ENCODE measurements around the gene BMAL1. TPM values are rescaled to one million over a fixed set of nuclear protein-coding genes. Genes with fewer than 3 reads are reported as not detected.
"Not testable (repeated sequence)": the region's sequence is repeated elsewhere in the genome, so short reads cannot be mapped to it uniquely, and the experiment has no call there.

BMAL1 gene
- total RNA-seq, 1 experiment from 2014 or later = not detected

- not testable (repeated sequence) for H3K27ac ChIP-seq (ENCODE audit: low read length)
Measured at GRCh38 chr11:13258061-13258460, 19.5 kb upstream of the BMAL1 start.

GRCh38 chr11:13258855-13259254 is 18.7 kb upstream of the BMAL1 start:
- no peak overlapping the region for H3K4me2 ChIP-seq (ENCODE audit: low read depth, low read length, poor library complexity, severe bottlenecking)
- no peaks in the 10 kb centered on the region for H3K4me1 ChIP-seq (ENCODE audit: low read length)
- H3K9me2 ChIP-seq (replicated peaks; ENCODE audit: insufficient read depth, low read length) = no peaks in the 10 kb centered on the region
- H3K79me2 ChIP-seq (ENCODE audit: low read length) = no peaks in the 10 kb centered on the region
- H4K20me1 ChIP-seq (ENCODE audit: insufficient read depth, low read depth, low read length) = no peaks in the 10 kb centered on the region
- no peak overlapping the region for H3K9ac ChIP-seq (ENCODE audit: low read length)
- H3K9me3 ChIP-seq (ENCODE audit: low read length) = no peaks in the 10 kb centered on the region
- no peak overlapping the region for H3K27ac ChIP-seq (ENCODE audit: low read length)
- H2AFZ ChIP-seq (ENCODE audit: low read length) = no peak overlapping the region
- H3K27me3 ChIP-seq (ENCODE audit: low read length) = no peaks in the 10 kb centered on the region
- H3K36me3 ChIP-seq (ENCODE audit: insufficient read depth, low read length) = no peaks in the 10 kb centered on the region
- DNase-seq = no peak
- H3K4me3 ChIP-seq (ENCODE audit: low read length) = no peak overlapping the region

More at GRCh38 chr11:13258061-13258460, 19.5 kb upstream of the BMAL1 start:
- H3K4me3 ChIP-seq (ENCODE audit: low read length); H3K9ac ChIP-seq (ENCODE audit: low read length); H4K20me1 ChIP-seq (ENCODE audit: insufficient read depth, low read depth, low read length); H3K4me1 ChIP-seq (ENCODE audit: low read length); H3K4me2 ChIP-seq (ENCODE audit: low read depth, low read length, poor library complexity, severe bottlenecking); H3K27me3 ChIP-seq (ENCODE audit: low read length); H3K79me2 ChIP-seq (ENCODE audit: low read length); H3K9me2 ChIP-seq (replicated peaks; ENCODE audit: insufficient read depth, low read length); H3K9me3 ChIP-seq (ENCODE audit: low read length); H2AFZ ChIP-seq (ENCODE audit: low read length); H3K36me3 ChIP-seq (ENCODE audit: insufficient read depth, low read length); DNase-seq: not testable (repeated sequence)

GRCh38 chr11:13259374-13259773 is 18.2 kb upstream of the BMAL1 start:
- no peak overlapping the region for H3K9ac ChIP-seq (ENCODE audit: low read length)
- H3K4me2 ChIP-seq (ENCODE audit: low read depth, low read length, poor library complexity, severe bottlenecking) = no peak overlapping the region
- no peaks in the 10 kb centered on the region for H3K9me2 ChIP-seq (replicated peaks; ENCODE audit: insufficient read depth, low read length)
- DNase-seq = no peak
- H3K9me3 ChIP-seq (ENCODE audit: low read length) = no peaks in the 10 kb centered on the region
- H4K20me1 ChIP-seq (ENCODE audit: insufficient read depth, low read depth, low read length) = no peaks in the 10 kb centered on the region
- H3K36me3 ChIP-seq (ENCODE audit: insufficient read depth, low read length) = no peaks in the 10 kb centered on the region
- H3K4me3 ChIP-seq (ENCODE audit: low read length) = no peak overlapping the region
- no peaks in the 10 kb centered on the region for H3K27me3 ChIP-seq (ENCODE audit: low read length)
- no peaks in the 10 kb centered on the region for H3K4me1 ChIP-seq (ENCODE audit: low read length)
- no peaks in the 10 kb centered on the region for H3K79me2 ChIP-seq (ENCODE audit: low read length)
- H2AFZ ChIP-seq (ENCODE audit: low read length) = no peak overlapping the region
- H3K27ac ChIP-seq (ENCODE audit: low read length) = no peak overlapping the region

- no peak overlapping the region for H3K4me2 ChIP-seq (ENCODE audit: low read depth, low read length, poor library complexity, severe bottlenecking)
- H3K79me2 ChIP-seq (ENCODE audit: low read length) = no peaks in the 10 kb centered on the region
- no peak overlapping the region for H2AFZ ChIP-seq (ENCODE audit: low read length)
- H4K20me1 ChIP-seq (ENCODE audit: insufficient read depth, low read depth, low read length) = no peaks in the 10 kb centered on the region
- no peaks in the 10 kb centered on the region for H3K36me3 ChIP-seq (ENCODE audit: insufficient read depth, low read length)
- no peak overlapping the region for H3K9ac ChIP-seq (ENCODE audit: low read length)
- no peaks in the 10 kb centered on the region for H3K27me3 ChIP-seq (ENCODE audit: low read length)
- H3K9me2 ChIP-seq (replicated peaks; ENCODE audit: insufficient read depth, low read length) = no peaks in the 10 kb centered on the region
- H3K4me3 ChIP-seq (ENCODE audit: low read length) = no peak overlapping the region
- H3K4me1 ChIP-seq (ENCODE audit: low read length) = no peaks in the 10 kb centered on the region
- no peaks in the 10 kb centered on the region for H3K9me3 ChIP-seq (ENCODE audit: low read length)
- DNase-seq = no peak
- H3K27ac ChIP-seq (ENCODE audit: low read length) = no peak overlapping the region
Measured at GRCh38 chr11:13260201-13260962, 17.2 kb upstream of the BMAL1 start.

- H4K20me1 ChIP-seq (ENCODE audit: insufficient read depth, low read depth, low read length) = no peaks in the 10 kb centered on the region
- no peaks in the 10 kb centered on the region for H3K36me3 ChIP-seq (ENCODE audit: insufficient read depth, low read length)
- no peak overlapping the region for H2AFZ ChIP-seq (ENCODE audit: low read length)
- no peaks in the 10 kb centered on the region for H3K27me3 ChIP-seq (ENCODE audit: low read length)
- H3K27ac ChIP-seq (ENCODE audit: low read length) = no peak overlapping the region
- H3K4me2 ChIP-seq (ENCODE audit: low read depth, low read length, poor library complexity, severe bottlenecking) = no peak overlapping the region
- no peak overlapping the region for H3K9ac ChIP-seq (ENCODE audit: low read length)
- H3K9me2 ChIP-seq (replicated peaks; ENCODE audit: insufficient read depth, low read length) = no peaks in the 10 kb centered on the region
- H3K4me3 ChIP-seq (ENCODE audit: low read length) = no peak overlapping the region
- no peaks in the 10 kb centered on the region for H3K79me2 ChIP-seq (ENCODE audit: low read length)
- no peak for DNase-seq
- H3K9me3 ChIP-seq (ENCODE audit: low read length) = no peaks in the 10 kb centered on the region
- H3K4me1 ChIP-seq (ENCODE audit: low read length) = no peaks in the 10 kb centered on the region
Measured at GRCh38 chr11:13260963-13261588, 16.5 kb upstream of the BMAL1 start.

- Histone ChIP-seq H3K4me2 (ENCODE audit: low read depth, low read length, poor library complexity, severe bottlenecking) (no peak overlapping the region), H3K9me3 (ENCODE audit: low read length) (no peaks in the 10 kb centered on the region), H3K27me3 (ENCODE audit: low read length) (no peaks in the 10 kb centered on the region), H3K4me1 (ENCODE audit: low read length) (no peaks in the 10 kb centered on the region), H3K9ac (ENCODE audit: low read length) (no peak overlapping the region), H3K27ac (ENCODE audit: low read length) (no peak overlapping the region), H2AFZ (ENCODE audit: low read length) (no peak overlapping the region), H3K4me3 (ENCODE audit: low read length) (no peak overlapping the region), H3K36me3 (ENCODE audit: insufficient read depth, low read length) (no peaks in the 10 kb centered on the region), H3K9me2 (replicated peaks; ENCODE audit: insufficient read depth, low read length) (no peaks in the 10 kb centered on the region), H3K79me2 (ENCODE audit: low read length) (no peaks in the 10 kb centered on the region), H4K20me1 (ENCODE audit: insufficient read depth, low read depth, low read length) (no peaks in the 10 kb centered on the region)
- no peak for DNase-seq
Measured at GRCh38 chr11:13261591-13262061, 16.0 kb upstream of the BMAL1 start.

GRCh38 chr11:13262096-13262495 is 15.5 kb upstream of the BMAL1 start:
- Histone ChIP-seq H3K27me3 (ENCODE audit: low read length) (no peaks in the 10 kb centered on the region), H4K20me1 (ENCODE audit: insufficient read depth, low read depth, low read length) (no peaks in the 10 kb centered on the region), H3K36me3 (ENCODE audit: insufficient read depth, low read length) (no peaks in the 10 kb centered on the region), H3K9ac (ENCODE audit: low read length) (no peak overlapping the region), H3K9me3 (ENCODE audit: low read length) (no peaks in the 10 kb centered on the region), H3K27ac (ENCODE audit: low read length) (no peak overlapping the region), H3K79me2 (ENCODE audit: low read length) (no peaks in the 10 kb centered on the region), H3K9me2 (replicated peaks; ENCODE audit: insufficient read depth, low read length) (no peaks in the 10 kb centered on the region), H3K4me2 (ENCODE audit: low read depth, low read length, poor library complexity, severe bottlenecking) (no peak overlapping the region), H3K4me1 (ENCODE audit: low read length) (no peaks in the 10 kb centered on the region), H2AFZ (ENCODE audit: low read length) (no peak overlapping the region), H3K4me3 (ENCODE audit: low read length) (no peak overlapping the region)
- no peak for DNase-seq

DNA sequence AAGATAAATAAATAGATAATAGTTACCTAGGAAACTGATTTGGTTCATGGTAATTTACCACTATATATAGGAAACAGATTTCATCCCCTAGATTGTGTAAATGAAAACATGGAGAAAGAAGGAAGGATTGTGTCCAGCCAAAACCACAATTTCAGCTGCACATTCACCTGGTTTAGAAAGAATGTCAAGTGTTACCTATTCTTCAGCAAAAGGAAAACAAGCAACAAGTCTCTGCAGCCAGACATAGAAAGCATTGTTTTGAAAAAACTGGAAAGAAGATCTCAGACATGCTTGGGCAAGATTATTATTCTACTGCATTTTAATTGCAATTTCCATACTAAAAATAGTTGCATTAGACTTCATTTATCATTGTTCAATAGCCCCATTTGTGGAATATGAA is 8.8 kb upstream of the BMAL1 start:
- Histone ChIP-seq H3K4me3 (ENCODE audit: low read length) (no peak overlapping the region), H3K27me3 (ENCODE audit: low read length) (no peaks in the 10 kb centered on the region), H3K27ac (ENCODE audit: low read length) (no peak overlapping the region), H3K9me2 (replicated peaks; ENCODE audit: insufficient read depth, low read length) (no peaks in the 10 kb centered on the region), H3K4me2 (ENCODE audit: low read depth, low read length, poor library complexity, severe bottlenecking) (no peak overlapping the region), H3K4me1 (ENCODE audit: low read length) (peaks cover 5% of the 10 kb centered on the region), H3K36me3 (ENCODE audit: insufficient read depth, low read length) (no peaks in the 10 kb centered on the region), H3K9ac (ENCODE audit: low read length) (no peak overlapping the region), H3K9me3 (ENCODE audit: low read length) (no peaks in the 10 kb centered on the region), H2AFZ (ENCODE audit: low read length) (no peak overlapping the region), H3K79me2 (ENCODE audit: low read length) (no peaks in the 10 kb centered on the region), H4K20me1 (ENCODE audit: insufficient read depth, low read depth, low read length) (no peaks in the 10 kb centered on the region)
- DNase-seq = no peak

All from Karpas-422 (cell line).